ENCODE results near the gene STRADB. TPM values are rescaled to one million over a fixed set of nuclear protein-coding genes. Genes with fewer than 3 reads are reported as not detected.

STRADB gene
- total and polyA plus RNA-seq, 2 experiments from 2014 or later, result 35.9 to 37.1 TPM

- TF ChIP-seq, protein P1, sequence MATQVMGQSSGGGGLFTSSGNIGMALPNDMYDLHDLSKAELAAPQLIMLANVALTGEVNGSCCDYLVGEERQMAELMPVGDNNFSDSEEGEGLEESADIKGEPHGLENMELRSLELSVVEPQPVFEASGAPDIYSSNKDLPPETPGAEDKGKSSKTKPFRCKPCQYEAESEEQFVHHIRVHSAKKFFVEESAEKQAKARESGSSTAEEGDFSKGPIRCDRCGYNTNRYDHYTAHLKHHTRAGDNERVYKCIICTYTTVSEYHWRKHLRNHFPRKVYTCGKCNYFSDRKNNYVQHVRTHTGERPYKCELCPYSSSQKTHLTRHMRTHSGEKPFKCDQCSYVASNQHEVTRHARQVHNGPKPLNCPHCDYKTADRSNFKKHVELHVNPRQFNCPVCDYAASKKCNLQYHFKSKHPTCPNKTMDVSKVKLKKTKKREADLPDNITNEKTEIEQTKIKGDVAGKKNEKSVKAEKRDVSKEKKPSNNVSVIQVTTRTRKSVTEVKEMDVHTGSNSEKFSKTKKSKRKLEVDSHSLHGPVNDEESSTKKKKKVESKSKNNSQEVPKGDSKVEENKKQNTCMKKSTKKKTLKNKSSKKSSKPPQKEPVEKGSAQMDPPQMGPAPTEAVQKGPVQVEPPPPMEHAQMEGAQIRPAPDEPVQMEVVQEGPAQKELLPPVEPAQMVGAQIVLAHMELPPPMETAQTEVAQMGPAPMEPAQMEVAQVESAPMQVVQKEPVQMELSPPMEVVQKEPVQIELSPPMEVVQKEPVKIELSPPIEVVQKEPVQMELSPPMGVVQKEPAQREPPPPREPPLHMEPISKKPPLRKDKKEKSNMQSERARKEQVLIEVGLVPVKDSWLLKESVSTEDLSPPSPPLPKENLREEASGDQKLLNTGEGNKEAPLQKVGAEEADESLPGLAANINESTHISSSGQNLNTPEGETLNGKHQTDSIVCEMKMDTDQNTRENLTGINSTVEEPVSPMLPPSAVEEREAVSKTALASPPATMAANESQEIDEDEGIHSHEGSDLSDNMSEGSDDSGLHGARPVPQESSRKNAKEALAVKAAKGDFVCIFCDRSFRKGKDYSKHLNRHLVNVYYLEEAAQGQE (IDR thresholded peaks at IDR 0.05; ENCODE audit: unreplicated experiment), result no peak
- TF ChIP-seq ZNF331 (CRISPR knock-in tag; IDR thresholded peaks at IDR 0.05; ENCODE audit: low read depth), result no peak
- TF ChIP-seq NANOG (IDR thresholded peaks at IDR 0.05; ENCODE audit: borderline replicate concordance), result no peak
- TF ChIP-seq ZNF114 (CRISPR knock-in tag; IDR thresholded peaks at IDR 0.05), result no peak
Measured at GRCh38 chr2:201444746-201445465, 6.6 kb upstream of the STRADB start (continued).

- Mint-ChIP-seq H3K4me1 (peaks cover 3% of the 10 kb centered on the region; the same call in 2 of the 3 replicates), H3K4me3 (no peak overlapping the region), H3K27me3 (ENCODE audit: insufficient read depth, low read depth, poor library complexity) (no peaks in the 10 kb centered on the region), H3K27ac (no peak overlapping the region), H3K9me3 (no peaks in the 10 kb centered on the region), H3K36me3 (ENCODE audit: low read depth) (peaks cover 3% of the 10 kb centered on the region; the same call in 1 of the 3 replicates)
- DNase-seq (ENCODE audit: low spot score) (no peak), ATAC-seq (no peak)
- 0 out of 2 replicates have a peak, but pooled peaks cover 5% of the 10 kb centered on the region for H3K4me1 ChIP-seq (ENCODE audit: insufficient read depth)
- no peaks in the 10 kb centered on the region for H3K27me3 ChIP-seq (ENCODE audit: insufficient read depth)
- H3F3A ChIP-seq (replicated peaks; ENCODE audit: low read depth), result no peaks in the 10 kb centered on the region
- no peak overlapping the region for H3K4me3 ChIP-seq
- no peaks in the 10 kb centered on the region for H3K36me3 ChIP-seq (ENCODE audit: insufficient read depth)
- peaks cover 17% of the 10 kb centered on the region for H3K79me2 ChIP-seq (replicated peaks; ENCODE audit: insufficient read depth)
- H2AFZ ChIP-seq, result no peak overlapping the region
- TF ChIP-seq NANOG (IDR thresholded peaks at IDR 0.05; ENCODE audit: borderline replicate concordance) (no peak), STAT1 (IDR thresholded peaks at IDR 0.05; ENCODE audit: unreplicated experiment) (no peak), POLR2AphosphoS5 (IDR thresholded peaks at IDR 0.05; ENCODE audit: low read depth) (no peak), ZNF331 (CRISPR knock-in tag; IDR thresholded peaks at IDR 0.05; ENCODE audit: low read depth) (no peak)
- TF ChIP-seq, protein P2, sequence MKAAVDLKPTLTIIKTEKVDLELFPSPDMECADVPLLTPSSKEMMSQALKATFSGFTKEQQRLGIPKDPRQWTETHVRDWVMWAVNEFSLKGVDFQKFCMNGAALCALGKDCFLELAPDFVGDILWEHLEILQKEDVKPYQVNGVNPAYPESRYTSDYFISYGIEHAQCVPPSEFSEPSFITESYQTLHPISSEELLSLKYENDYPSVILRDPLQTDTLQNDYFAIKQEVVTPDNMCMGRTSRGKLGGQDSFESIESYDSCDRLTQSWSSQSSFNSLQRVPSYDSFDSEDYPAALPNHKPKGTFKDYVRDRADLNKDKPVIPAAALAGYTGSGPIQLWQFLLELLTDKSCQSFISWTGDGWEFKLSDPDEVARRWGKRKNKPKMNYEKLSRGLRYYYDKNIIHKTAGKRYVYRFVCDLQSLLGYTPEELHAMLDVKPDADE (IDR thresholded peaks at IDR 0.05), result no peak
- no peaks in the 10 kb centered on the region for H3K9me2 ChIP-seq (ENCODE audit: insufficient read depth)
- H4K20me1 ChIP-seq (replicated peaks; ENCODE audit: insufficient read depth), result peaks cover 3% of the 10 kb centered on the region
- H3K27ac ChIP-seq (ENCODE audit: low read depth), result no peak overlapping the region
- no peak overlapping the region for H3K4me2 ChIP-seq
Measured at GRCh38 chr2:201447086-201447485, 4.5 kb upstream of the STRADB start.

DNA sequence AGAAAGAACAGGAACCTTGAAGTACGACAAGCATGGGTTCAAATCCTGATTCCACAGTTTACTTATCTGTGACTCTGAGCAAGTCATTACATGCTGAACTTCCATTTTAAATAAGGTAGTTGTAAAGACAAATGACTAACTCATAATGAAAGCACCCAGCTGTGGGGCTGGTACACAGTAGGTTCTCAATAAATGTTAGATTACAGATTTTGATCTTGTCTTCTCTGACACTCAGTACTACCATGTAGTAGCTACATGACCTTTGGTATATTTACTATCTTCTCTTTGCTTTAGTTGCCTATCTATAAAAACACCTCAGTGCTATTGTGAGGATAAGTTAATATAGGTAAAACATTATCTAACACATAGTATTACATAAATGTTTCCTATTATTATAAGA is 3.5 kb upstream of the STRADB start:
- Histone ChIP-seq H3K27ac (ENCODE audit: low read depth) (no peak overlapping the region), H3K27me3 (ENCODE audit: insufficient read depth) (no peaks in the 10 kb centered on the region), H3K4me3 (no peak overlapping the region), H2AFZ (no peak overlapping the region), H3K36me3 (ENCODE audit: insufficient read depth) (no peaks in the 10 kb centered on the region), H3K4me2 (no peak overlapping the region), H3K9me2 (ENCODE audit: insufficient read depth) (no peaks in the 10 kb centered on the region), H3K4me1 (ENCODE audit: insufficient read depth) (peaks cover 5% of the 10 kb centered on the region; the same call in 1 of the 2 replicates), H3F3A (replicated peaks; ENCODE audit: low read depth) (no peaks in the 10 kb centered on the region; the same call in 1 of the 2 replicates), H3K79me2 (replicated peaks; ENCODE audit: insufficient read depth) (peaks cover 17% of the 10 kb centered on the region), H4K20me1 (replicated peaks; ENCODE audit: insufficient read depth) (no peaks in the 10 kb centered on the region)
- Mint-ChIP-seq H3K36me3 (ENCODE audit: low read depth) (peaks cover 3% of the 10 kb centered on the region; the same call in 1 of the 3 replicates), H3K9me3 (no peaks in the 10 kb centered on the region), H3K27me3 (ENCODE audit: insufficient read depth, low read depth, poor library complexity) (no peaks in the 10 kb centered on the region), H3K4me1 (peaks cover 10% of the 10 kb centered on the region), H3K4me3 (no peak overlapping the region), H3K27ac (no peak overlapping the region)
- DNase-seq (ENCODE audit: low spot score) (no peak), ATAC-seq (no peak)
- TF ChIP-seq, protein P2 (IDR thresholded peaks at IDR 0.05), result no peak
